ENCODE data around the gene IL1F10.

GRCh38 chr2:113021312-113021711 lies 46.5 kb upstream of the IL1F10 start:
- TF ChIP-seq CTCF (IDR thresholded peaks at IDR 0.05; ENCODE audit: insufficient read depth, low read depth, low read length) = no peak
- TF ChIP-seq EZH2 (IDR thresholded peaks at IDR 0.05; ENCODE audit: insufficient read depth, low read length) = no peak
